HG03045 (cell line): ENCODE results near the gene CYTH1.

Experiments used
- ATAC-seq: cut with Tn5 transposase; IDR thresholded peaks from one replicate; pipeline ENCODE4 v1.9.1; 2021; ENCODE audit warnings: mild to moderate bottlenecking, moderate library complexity; ENCODE audit not compliant: unreplicated experiment

CYTH1 gene

GRCh38 chr17:78719630-78720298 lies 62.3 kb downstream of the CYTH1 start:
- ATAC-seq = no peak

GRCh38 chr17:78718575-78719208 lies 63.4 kb downstream of the CYTH1 start:
- ATAC-seq = no peak

GRCh38 chr17:78717431-78717980 lies 64.6 kb downstream of the CYTH1 start:
- ATAC-seq = no peak

- no peak for ATAC-seq
Observed at GRCh38 chr17:78716814-78717393, 65.2 kb downstream of the CYTH1 start.

- no peak for ATAC-seq
Observed at GRCh38 chr17:78716292-78716691, 65.8 kb downstream of the CYTH1 start.

- ATAC-seq = no peak
Observed at GRCh38 chr17:78715876-78716275, 66.2 kb downstream of the CYTH1 start.

GRCh38 chr17:78715000-78715771 lies 66.9 kb downstream of the CYTH1 start:
- no peak for ATAC-seq

- no peak for ATAC-seq
Observed at GRCh38 chr17:78714534-78714933, 67.5 kb downstream of the CYTH1 start.

GRCh38 chr17:78712043-78712442 lies 70.0 kb downstream of the CYTH1 start:
- ATAC-seq = no peak

GRCh38 chr17:78710607-78711006 lies 71.5 kb downstream of the CYTH1 start:
- no peak for ATAC-seq

GRCh38 chr17:78709751-78710181 lies 72.3 kb downstream of the CYTH1 start:
- no peak for ATAC-seq

GRCh38 chr17:78709119-78709681 lies 72.9 kb downstream of the CYTH1 start:
- ATAC-seq = no peak

GRCh38 chr17:78708510-78708973 lies 73.5 kb downstream of the CYTH1 start:
- no peak for ATAC-seq

GRCh38 chr17:78707923-78708322 lies 74.2 kb downstream of the CYTH1 start:
- ATAC-seq = no peak

GRCh38 chr17:78707016-78707415 lies 75.1 kb downstream of the CYTH1 start:
- no peak for ATAC-seq

GRCh38 chr17:78706271-78706915 lies 75.7 kb downstream of the CYTH1 start:
- ATAC-seq = peak; percentile 52

GRCh38 chr17:78705071-78705470 lies 77.0 kb downstream of the CYTH1 start:
- ATAC-seq = no peak

- no peak for ATAC-seq
Observed at GRCh38 chr17:78704594-78704993, 77.5 kb downstream of the CYTH1 start.

- no peak for ATAC-seq
Observed at GRCh38 chr17:78697554-78698343, 84.3 kb downstream of the CYTH1 start.

- ATAC-seq = no peak
Observed at GRCh38 chr17:78697122-78697521, 85.0 kb downstream of the CYTH1 start.
